Right lobe of liver (tissue), 6 donors: ENCODE data around the gene RAPGEF2. TPM values are rescaled to one million over a fixed set of nuclear protein-coding genes. Genes with fewer than 3 reads are reported as not detected.

ENCODE experiments used
- ATAC-seq, 4 donors: fragments of 200-7000 bp; cut with Tn5 transposase; one replicate each; pipeline ENCODE4 v1.9.1; 2020; ENCODE audit warnings: mild to moderate bottlenecking in 4 of 4, moderate library complexity in 4 of 4
- DNase-seq, 3 donors: peaks; one replicate each; pipeline ENCODE4 v3.0.0-alpha.2; 2020
- H3K27ac ChIP-seq, 3 donors: fragments of 200-600 bp; one replicate each; pipeline ENCODE4 v1.8.0; 2022
- H3K27me3 ChIP-seq, 2 donors: fragments of 200-600 bp; one replicate each; pipeline ENCODE4 v1.8.0; 2022
- H3K36me3 ChIP-seq, 4 donors: fragments of 200-600 bp; sonication (generic) in 1 of 4; one replicate each; pipeline versions ENCODE4 v1.5.1 to v1.8.0; 2017 to 2022; ENCODE audit warnings: control low read depth in 1 of 4
- H3K4me1 ChIP-seq, 4 donors: fragments of 200-600 bp; sonication (generic) in 1 of 4; one replicate each; pipeline versions ENCODE4 v1.5.1 to v1.8.0; 2017 to 2022; ENCODE audit warnings: control low read depth in 1 of 4
- H3K4me3 ChIP-seq, 3 donors: fragments of 200-600 bp; one replicate each; pipeline ENCODE4 v1.8.0; 2022
- H3K9me3 ChIP-seq, 4 donors: fragments of 200-600 bp; sonication (generic) in 1 of 4; one replicate each; pipeline versions ENCODE4 v1.5.1 to v1.8.0; 2017 to 2022; ENCODE audit warnings: control low read depth in 1 of 4
- CTCF ChIP-seq, 4 donors: fragments of 200-600 bp in 3 of 4; fragments of 450-650 bp in 1 of 4; IDR thresholded peaks; one replicate each; pipeline versions ENCODE4 v1.5.1 to v1.8.0; 2016 to 2022; ENCODE audit warnings: antibody characterized with exemption in 4 of 4, mild to moderate bottlenecking in 2 of 4
- POLR2A ChIP-seq: fragments of 450-650 bp; IDR thresholded peaks from one replicate; pipeline ENCODE4 v1.6.1; 2017; ENCODE audit warnings: antibody characterized with exemption, mild to moderate bottlenecking
- WGBS: methylation state at CpG from one replicate; pipeline ENCODE4 v1.1.6; 2018; ENCODE audit warnings: low coverage, low lambda C conversion rate; ENCODE audit not compliant: insufficient coverage; ENCODE audit errors: missing lambda C conversion rate; 5-methylcytosine and 5-hydroxymethylcytosine counted together
- intact Hi-C, 2 donors: fragments of 100-400 bp; cut with DNase I; formaldehyde crosslinking; loops; one replicate each; pipeline versions ENCODE4 v1.11.2 to v1.14.1; 2022
- total RNA-seq, 6 experiments: library from RNA; depleted of rRNA in 2 of 6; stranded (reverse); fragments of >200 nt in 2 of 6; fragmentation: NEBNext Ultra II Directional in 3 of 6; extraction: Animal tissue kit (Norgen Biotek cat#: 25700) in 3 of 6; gene quantifications; one replicate each; pipeline versions ENCODE4 v1.1.0 to v1.2.4, GENCODE V29; 2016 to 2023
- donor health status: DM: no; HTN: yes; CAD: no.
- donor health status: DM: no; HTN: no; CAD: no.
- donor health status: DM: no; HTN: no; CAD: no.
- donor health status: DM: no; HTN: yes; CAD: no.
- donor health status: DM: no; HTN: yes; CAD: no.

RAPGEF2 gene
- total RNA-seq, 6 experiments from 2014 or later: 22.1 to 32.1 (median 27.2) TPM

GRCh38 chr4:159390648-159391047 lies 287.8 kb downstream of the RAPGEF2 start:
- H3K36me3 ChIP-seq: no peaks in the 10 kb centered on the region
- H3K4me1 ChIP-seq: no peaks in the 10 kb centered on the region
- TF ChIP-seq POLR2A (no peak), CTCF (IDR thresholded peaks at IDR 0.05) (no peak)
- WGBS: 33% methylated on average over 4 of the region's 12 CpGs
- H3K27ac ChIP-seq: no peak overlapping the region
- no peak overlapping the region for H3K4me3 ChIP-seq
- no peaks in the 10 kb centered on the region for H3K9me3 ChIP-seq
- intact Hi-C loops: no loop called here
- ATAC-seq (no peak), DNase-seq (no peak)
- H3K27me3 ChIP-seq: no peaks in the 10 kb centered on the region

DNA sequence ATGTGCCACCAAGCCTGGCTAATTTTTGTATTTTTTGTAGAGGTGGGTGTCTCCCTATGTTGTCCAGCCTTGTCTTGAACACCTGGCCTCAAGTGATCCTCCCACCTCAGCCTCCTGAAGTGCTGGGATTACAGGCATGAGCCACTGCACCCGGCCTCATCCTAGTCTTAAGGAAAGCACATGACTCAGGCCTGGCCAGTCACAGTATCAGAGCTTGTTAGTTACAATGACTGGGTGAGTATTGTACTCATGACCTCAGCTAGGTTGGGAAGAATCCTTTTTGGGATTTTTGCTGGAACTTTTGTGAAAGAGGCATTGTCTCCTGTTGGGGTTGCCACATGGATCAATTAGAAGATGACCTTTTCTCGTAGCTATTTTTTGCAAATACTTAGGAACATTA lies 292.8 kb downstream of the RAPGEF2 start:
- no peak for DNase-seq
- Histone ChIP-seq H3K4me1 (no peaks in the 10 kb centered on the region), H3K4me3 (no peak overlapping the region), H3K9me3 (no peaks in the 10 kb centered on the region), H3K27me3 (no peaks in the 10 kb centered on the region), H3K36me3 (no peaks in the 10 kb centered on the region), H3K27ac (no peak overlapping the region)
- ATAC-seq: no peak
- TF ChIP-seq CTCF (IDR thresholded peaks at IDR 0.05): no peak
- intact Hi-C loops: no loop called here
- WGBS: 85% methylated on average over 1 of the region's 2 CpGs

- no peak for DNase-seq
- Histone ChIP-seq H3K36me3 (no peaks in the 10 kb centered on the region), H3K4me3 (no peak overlapping the region), H3K9me3 (no peaks in the 10 kb centered on the region), H3K4me1 (no peaks in the 10 kb centered on the region), H3K27me3 (no peaks in the 10 kb centered on the region), H3K27ac (no peak overlapping the region)
- TF ChIP-seq POLR2A: no peak
- no peak for TF ChIP-seq CTCF (IDR thresholded peaks at IDR 0.05)
- no peak for ATAC-seq
- 72% methylated on average over 3 of the region's 3 CpGs for WGBS
- intact Hi-C loops: no loop called here
These were observed 293.3 kb downstream of the RAPGEF2 start for GRCh38 chr4:159396151-159396550.

DNA sequence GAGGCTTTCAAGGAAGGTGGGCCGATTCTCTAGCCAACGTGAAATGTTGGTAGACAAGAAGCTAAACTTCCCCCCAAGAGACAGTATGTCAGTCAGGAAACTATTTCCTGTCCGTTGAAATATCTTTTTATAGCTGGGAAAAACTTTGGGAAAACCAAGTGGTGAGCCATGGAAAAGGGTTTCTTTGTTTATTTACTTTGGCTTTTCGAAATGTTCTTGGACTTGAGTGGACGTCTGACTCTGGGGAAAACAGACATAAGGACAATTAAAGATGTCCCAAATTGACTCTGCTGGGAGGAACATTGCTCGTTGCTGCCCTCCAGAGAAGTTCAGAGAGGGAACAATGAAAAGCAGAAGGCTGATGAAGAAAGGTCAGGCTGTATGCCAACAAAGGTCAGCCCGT lies 295.4 kb downstream of the RAPGEF2 start:
- DNase-seq: no peak
- 52% methylated on average over 7 of the region's 7 CpGs for WGBS
- no peak overlapping the region for H3K27ac ChIP-seq

More for the DNA sequence above, 295.4 kb downstream of the RAPGEF2 start:
- TF ChIP-seq POLR2A (no peak), CTCF (IDR thresholded peaks at IDR 0.05) (no peak)
- no peaks in the 10 kb centered on the region for H3K27me3 ChIP-seq
- H3K36me3 ChIP-seq: no peaks in the 10 kb centered on the region
- no peaks in the 10 kb centered on the region for H3K4me1 ChIP-seq
- intact Hi-C loops: no loop called here
- no peaks in the 10 kb centered on the region for H3K9me3 ChIP-seq
- ATAC-seq: no peak
- H3K4me3 ChIP-seq: no peak overlapping the region
